Renal pelvis (tissue), 4 donors: Measurements from ENCODE around the gene C11orf52. TPM values are rescaled to one million over a fixed set of nuclear protein-coding genes. Genes with fewer than 3 reads are reported as not detected.

Experiments
- DNase-seq: peaks from one replicate; pipeline ENCODE4 v3.0.0-alpha.2; 2013
- polyA plus RNA-seq, 3 donors: library from polyadenylated mRNA; unstranded; fragments of 120-200 nt; gene quantifications; one replicate each; pipeline ENCODE4 v1.2.1, GENCODE V29; 2013; ENCODE audit not compliant: insufficient read length in 3 of 3

Gene C11orf52
- polyA plus RNA-seq, 3 donors: 10.9 to 11.4 (median 10.9) TPM

- DNase-seq: no peak
Observed at GRCh38 chr11:111935317-111936039, 16.8 kb downstream of the C11orf52 start.

GRCh38 chr11:111936040-111936540, 17.4 kb downstream of the C11orf52 start:
- DNase-seq: no peak

- DNase-seq: no peak
Observed at GRCh38 chr11:111937461-111937769, 18.7 kb downstream of the C11orf52 start.

- no peak for DNase-seq
Observed at GRCh38 chr11:111937844-111938243, 19.1 kb downstream of the C11orf52 start.

GRCh38 chr11:111938687-111939160, 20.0 kb downstream of the C11orf52 start:
- DNase-seq: no peak

- DNase-seq: no peak
Observed at GRCh38 chr11:111939836-111940604, 21.3 kb downstream of the C11orf52 start.

GRCh38 chr11:111941963-111942362, 23.2 kb downstream of the C11orf52 start:
- DNase-seq: no peak

GRCh38 chr11:111942829-111943228, 24.1 kb downstream of the C11orf52 start:
- no peak for DNase-seq

- DNase-seq: no peak
Observed at GRCh38 chr11:111944139-111944538, 25.4 kb downstream of the C11orf52 start.

- no peak for DNase-seq
Observed at GRCh38 chr11:111944651-111945051, 25.9 kb downstream of the C11orf52 start.

GRCh38 chr11:111945198-111945597, 26.5 kb downstream of the C11orf52 start:
- DNase-seq: no peak

- DNase-seq: no peak
Observed at GRCh38 chr11:111946499-111946898, 27.8 kb downstream of the C11orf52 start.

GRCh38 chr11:111947143-111947542, 28.4 kb downstream of the C11orf52 start:
- DNase-seq: no peak

- no peak for DNase-seq
Observed at GRCh38 chr11:111949519-111950426, 31.1 kb downstream of the C11orf52 start.

- no peak for DNase-seq
Observed at GRCh38 chr11:111951565-111951964, 32.9 kb downstream of the C11orf52 start.

GRCh38 chr11:111954154-111954553, 35.4 kb downstream of the C11orf52 start:
- DNase-seq: no peak

GRCh38 chr11:111957663-111958444, 39.1 kb downstream of the C11orf52 start:
- DNase-seq: no peak

- DNase-seq: no peak
Observed at GRCh38 chr11:111960916-111961315, 42.2 kb downstream of the C11orf52 start.

- DNase-seq: no peak
Observed at GRCh38 chr11:111961389-111962300, 42.9 kb downstream of the C11orf52 start.

GRCh38 chr11:111963931-111964340, 45.2 kb downstream of the C11orf52 start:
- no peak for DNase-seq
